ENCODE data around the gene TSPAN18.

- no peak for TF ChIP-seq CTCF (IDR thresholded peaks at IDR 0.05; ENCODE audit: low read length)
- TF ChIP-seq EZH2 (IDR thresholded peaks at IDR 0.05; ENCODE audit: borderline replicate concordance, low read length): no peak
These were observed 60.3 kb downstream of the TSPAN18 start for GRCh38 chr11:44787070-44787469.

Measured in OCI-LY1 (cell line).